Nephron (organoid): Measurements from ENCODE around the gene MLPH.

Experiments
- H3K27ac Mint-ChIP-seq, 3 experiments: 2 replicates each; pipeline ENCODE4 v1.8.0; 2020; ENCODE audit warnings: mixed read lengths in 3 of 3, mild to moderate bottlenecking in 2 of 3, moderate library complexity in 1 of 3
- H3K27me3 Mint-ChIP-seq: 2 replicates; pipeline ENCODE4 v1.8.0; 2021; ENCODE audit warnings: low read depth, mild to moderate bottlenecking, moderate library complexity, mixed read lengths
- H3K36me3 Mint-ChIP-seq: 2 replicates; pipeline ENCODE4 v1.8.0; 2020; ENCODE audit warnings: low read depth, mixed read lengths
- H3K4me1 Mint-ChIP-seq: 2 replicates; pipeline ENCODE4 v1.8.0; 2020; ENCODE audit warnings: mixed read lengths
- H3K4me3 Mint-ChIP-seq, 3 experiments: 2 replicates each; pipeline ENCODE4 v1.8.0; 2020; ENCODE audit warnings: mild to moderate bottlenecking in 3 of 3, mixed read lengths in 3 of 3, moderate library complexity in 2 of 3
- H3K9me3 Mint-ChIP-seq: 2 replicates; pipeline ENCODE4 v1.8.0; 2020; ENCODE audit warnings: mixed read lengths
- CTCF ChIP-seq, 3 experiments: fragments of 200-600 bp; sonication (generic); IDR thresholded peaks; one replicate each; pipeline ENCODE4 v1.5.0; 2021; ENCODE audit warnings: antibody characterized with exemption in 3 of 3; ENCODE audit not compliant: unreplicated experiment in 3 of 3

MLPH gene

GRCh38 chr2:237478979-237479378, 8.1 kb upstream of the MLPH start:
- peak overlapping the region in 1 of 3 experiments; percentile 38 for H3K4me3 Mint-ChIP-seq
- peaks cover 23% of the 10 kb centered on the region for H3K4me1 Mint-ChIP-seq
- no peaks in the 10 kb centered on the region for H3K9me3 Mint-ChIP-seq
- no peak for TF ChIP-seq CTCF (IDR thresholded peaks at IDR 0.05; ENCODE audit: unreplicated experiment in 3 of 3)
- H3K36me3 Mint-ChIP-seq: no peaks in the 10 kb centered on the region
- H3K27me3 Mint-ChIP-seq: peaks cover 40% of the 10 kb centered on the region
- H3K27ac Mint-ChIP-seq: no peak overlapping the region

- Mint-ChIP-seq H3K27me3 (peaks cover 48% of the 10 kb centered on the region), H3K9me3 (no peaks in the 10 kb centered on the region), H3K4me1 (peaks cover 18% of the 10 kb centered on the region), H3K4me3 (no peak overlapping the region), H3K36me3 (no peaks in the 10 kb centered on the region), H3K27ac (no peak overlapping the region)
- TF ChIP-seq CTCF (IDR thresholded peaks at IDR 0.05; ENCODE audit: unreplicated experiment in 3 of 3): no peak
Measured at GRCh38 chr2:237479747-237480146, 7.3 kb upstream of the MLPH start.

- Mint-ChIP-seq H3K4me3 (no peak overlapping the region), H3K9me3 (no peaks in the 10 kb centered on the region), H3K27me3 (peaks cover 55% of the 10 kb centered on the region), H3K36me3 (no peaks in the 10 kb centered on the region), H3K27ac (no peak overlapping the region), H3K4me1 (peaks cover 16% of the 10 kb centered on the region)
- no peak for TF ChIP-seq CTCF (IDR thresholded peaks at IDR 0.05; ENCODE audit: unreplicated experiment in 3 of 3)
Measured at GRCh38 chr2:237480556-237480955, 6.5 kb upstream of the MLPH start.

- no peak overlapping the region for H3K4me3 Mint-ChIP-seq
- peaks cover 60% of the 10 kb centered on the region for H3K27me3 Mint-ChIP-seq
- TF ChIP-seq CTCF (IDR thresholded peaks at IDR 0.05; ENCODE audit: unreplicated experiment in 3 of 3): no peak
- no peaks in the 10 kb centered on the region for H3K36me3 Mint-ChIP-seq
- no peak overlapping the region for H3K27ac Mint-ChIP-seq
- H3K4me1 Mint-ChIP-seq: peaks cover 16% of the 10 kb centered on the region
- no peaks in the 10 kb centered on the region for H3K9me3 Mint-ChIP-seq
Measured at GRCh38 chr2:237480988-237481525, 6.0 kb upstream of the MLPH start.

DNA sequence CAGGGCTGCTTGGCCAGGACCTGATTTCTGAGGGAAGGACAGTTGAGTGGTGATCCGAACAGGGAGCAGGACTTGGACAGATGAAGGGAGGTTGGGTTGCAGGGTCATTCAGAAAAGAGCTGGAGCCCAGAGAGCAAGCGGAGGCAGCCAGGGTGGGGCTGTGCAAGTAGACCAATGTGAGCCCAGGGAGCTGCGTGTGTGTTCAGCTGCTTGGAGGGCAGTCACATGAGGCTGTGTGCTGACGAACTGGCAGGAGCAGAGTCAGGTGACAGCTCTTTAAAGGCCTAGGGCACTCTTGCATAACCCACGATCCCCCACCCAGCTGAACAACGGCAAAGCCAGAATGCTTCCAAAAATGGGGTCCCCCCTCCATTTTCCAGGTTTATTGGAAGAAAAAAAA, 4.6 kb upstream of the MLPH start:
- no peaks in the 10 kb centered on the region for H3K9me3 Mint-ChIP-seq
- H3K36me3 Mint-ChIP-seq: no peaks in the 10 kb centered on the region
- TF ChIP-seq CTCF (IDR thresholded peaks at IDR 0.05; ENCODE audit: unreplicated experiment in 3 of 3): no peak
- peak overlapping the region in 1 of 3 experiments; percentile 22 for H3K27ac Mint-ChIP-seq
- no peak overlapping the region for H3K4me3 Mint-ChIP-seq
- H3K27me3 Mint-ChIP-seq: peaks cover 69% of the 10 kb centered on the region
- peaks cover 16% of the 10 kb centered on the region for H3K4me1 Mint-ChIP-seq

DNA sequence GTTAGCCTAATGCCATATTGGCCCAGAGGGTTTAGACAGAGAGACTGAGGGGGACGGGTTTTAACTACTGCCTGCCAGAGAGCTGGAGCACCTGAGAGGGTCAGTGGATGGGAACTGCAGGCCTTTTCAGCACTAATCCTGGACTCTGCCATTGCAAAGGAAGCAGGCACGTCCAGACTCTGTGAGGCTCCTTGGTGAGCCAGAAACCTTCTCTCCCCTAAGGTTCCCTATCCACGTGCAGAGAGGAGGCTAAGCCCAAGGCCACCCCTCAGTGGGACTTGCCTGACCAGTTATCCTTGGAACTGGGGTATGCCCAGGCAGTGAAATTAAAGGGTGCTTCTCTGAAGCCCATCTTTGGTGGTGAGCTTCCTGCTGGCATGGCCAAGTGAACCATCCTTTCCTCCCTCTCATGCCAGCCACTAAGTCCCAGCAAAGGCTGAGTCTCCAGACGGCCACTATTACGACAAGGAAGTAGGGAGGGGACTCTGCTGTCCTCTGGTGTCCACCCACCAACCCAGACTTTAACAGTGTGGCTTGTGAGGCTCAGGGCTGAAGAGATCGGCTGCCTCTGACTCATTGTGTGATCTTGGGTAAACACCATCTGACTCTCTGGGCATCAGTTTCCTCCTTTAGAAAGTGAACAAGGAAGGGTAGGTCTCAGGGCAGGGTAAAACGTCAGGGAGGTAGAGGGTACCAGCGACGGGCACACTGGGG, 3.9 kb upstream of the MLPH start:
- Mint-ChIP-seq H3K9me3 (no peaks in the 10 kb centered on the region), H3K4me1 (peaks cover 19% of the 10 kb centered on the region), H3K4me3 (no peak overlapping the region), H3K36me3 (no peaks in the 10 kb centered on the region), H3K27me3 (peaks cover 70% of the 10 kb centered on the region), H3K27ac (no peak overlapping the region)
- peak in 1 of 3 experiments; percentile 11 for TF ChIP-seq CTCF (IDR thresholded peaks at IDR 0.05; ENCODE audit: unreplicated experiment in 3 of 3)
